ENCODE results near the gene PAX1.

Gene PAX1

GRCh38 chr20:21705575-21706260, at the start of gene PAX1:
Gene PAX1, plus strand, starts transcription at chr20:21705664. Its CDS starts 49 bp downstream, at chr20:21705713.
- no peak for DNase-seq

DNA sequence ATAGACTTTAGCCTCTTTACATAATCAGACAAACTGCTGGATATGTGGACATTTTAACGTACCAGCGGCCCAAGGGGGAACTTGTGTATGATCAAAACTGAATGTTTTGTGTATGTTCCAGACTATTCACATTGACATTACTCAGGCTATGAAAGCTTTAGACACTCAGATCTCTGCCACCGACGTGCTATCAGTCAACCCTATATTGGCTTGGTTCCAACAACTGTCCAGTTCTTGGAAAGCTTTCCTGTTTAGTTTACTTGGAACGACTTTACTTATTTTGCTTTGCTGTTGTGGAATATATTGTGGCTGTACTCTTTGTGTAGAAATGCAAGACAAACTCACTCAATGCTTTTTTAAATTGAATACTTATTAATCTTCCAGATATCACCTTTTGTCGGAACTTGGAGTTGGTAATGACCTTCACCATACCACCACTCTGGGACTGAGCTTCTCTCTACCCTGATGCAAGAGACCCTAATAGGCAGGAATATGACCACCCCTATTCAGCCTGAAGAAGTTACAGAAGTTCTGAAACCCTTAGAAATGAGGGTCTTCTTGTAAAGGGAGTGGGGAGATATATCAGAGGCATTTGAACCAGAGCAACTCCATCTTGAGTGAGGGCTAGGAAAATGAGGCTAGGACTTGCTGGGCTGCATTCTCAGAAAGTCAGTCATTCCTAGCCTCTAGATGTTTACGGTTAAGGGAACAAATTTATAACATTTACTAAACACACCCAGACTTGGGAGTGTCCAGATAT, 49.0 kb upstream of the PAX1 start:
- no peak for DNase-seq

- no peak for DNase-seq
These were observed 43.9 kb upstream of the PAX1 start for GRCh38 chr20:21661488-21662055.

DNA sequence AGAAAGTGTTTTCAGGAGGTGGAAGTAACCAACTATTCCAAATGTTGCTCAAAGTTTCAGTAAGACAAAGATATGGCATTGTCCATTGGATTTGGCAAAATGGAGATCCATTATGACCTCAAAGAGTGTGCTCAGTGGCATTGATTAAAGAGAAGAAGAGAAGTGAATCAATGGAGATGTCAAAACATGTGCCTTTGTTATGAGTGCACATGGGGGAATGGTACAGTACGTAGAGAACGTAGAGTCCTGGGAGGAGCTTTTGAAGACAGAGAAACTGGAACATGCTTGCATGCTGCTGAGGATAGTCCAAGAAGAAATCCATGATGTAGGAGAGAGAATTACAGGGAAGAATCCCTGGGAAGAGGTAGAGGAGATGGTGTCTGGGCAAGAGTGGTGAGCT, 42.0 kb upstream of the PAX1 start:
- no peak for DNase-seq

DNA sequence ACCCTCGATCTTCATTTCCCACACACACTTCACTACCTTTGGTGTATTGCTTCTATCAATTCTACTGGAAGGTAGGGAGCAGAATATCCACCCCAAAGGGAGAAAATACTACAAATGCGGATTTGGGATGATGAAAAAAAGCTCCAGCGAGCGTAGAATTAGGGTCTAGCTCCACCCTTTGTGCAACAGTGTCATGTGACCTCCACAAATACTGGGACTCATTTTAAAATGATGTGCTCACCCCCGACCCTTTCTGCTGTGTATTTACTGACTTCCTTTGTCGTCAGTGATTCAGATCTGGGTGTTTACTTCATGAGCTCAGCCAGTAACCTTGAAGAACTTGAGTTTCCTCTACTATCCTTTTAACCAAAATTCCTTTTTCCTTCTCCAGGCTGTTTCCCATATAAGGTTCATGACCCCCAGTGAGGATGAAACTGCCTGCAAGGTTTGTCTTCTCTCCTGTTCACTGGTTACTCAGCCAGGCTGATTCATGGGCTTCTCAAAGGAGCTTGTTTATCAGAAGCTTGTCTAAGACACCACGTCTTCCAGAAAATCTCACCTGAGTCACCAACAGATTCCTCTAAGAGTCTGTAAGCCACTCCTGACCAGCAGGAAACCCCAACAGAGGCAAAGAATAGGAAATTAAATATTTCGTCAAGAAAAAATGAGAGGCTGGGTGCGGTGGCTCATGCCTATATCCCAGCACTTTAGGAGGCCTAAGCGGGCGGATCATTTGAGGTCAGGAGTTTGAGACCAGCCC, 39.6 kb upstream of the PAX1 start:
- DNase-seq = no peak

GRCh38 chr20:21670126-21670525, 35.3 kb upstream of the PAX1 start:
- DNase-seq = no peak

GRCh38 chr20:21670981-21671380, 34.5 kb upstream of the PAX1 start:
- no peak for DNase-seq

GRCh38 chr20:21677261-21677660, 28.2 kb upstream of the PAX1 start:
- DNase-seq = no peak

DNA sequence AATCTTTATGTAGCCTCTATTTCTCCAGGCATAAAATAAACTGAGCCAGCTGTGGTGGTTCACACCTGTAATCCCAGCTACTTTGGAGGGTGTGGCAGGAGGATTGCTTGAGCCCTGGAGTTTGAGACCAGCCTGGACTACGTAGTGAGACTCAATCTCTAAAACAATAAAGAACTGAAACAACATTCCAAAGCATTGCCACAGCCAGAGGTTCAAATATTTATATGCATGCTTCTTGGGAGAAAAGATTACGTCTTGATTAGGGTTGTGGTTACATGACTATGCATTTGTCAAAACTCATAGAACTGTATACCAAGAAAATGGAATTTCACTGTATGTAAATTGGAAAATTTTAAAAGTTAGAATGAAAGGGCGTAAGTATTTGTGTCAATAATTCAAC, 27.7 kb upstream of the PAX1 start:
- DNase-seq = no peak

DNA sequence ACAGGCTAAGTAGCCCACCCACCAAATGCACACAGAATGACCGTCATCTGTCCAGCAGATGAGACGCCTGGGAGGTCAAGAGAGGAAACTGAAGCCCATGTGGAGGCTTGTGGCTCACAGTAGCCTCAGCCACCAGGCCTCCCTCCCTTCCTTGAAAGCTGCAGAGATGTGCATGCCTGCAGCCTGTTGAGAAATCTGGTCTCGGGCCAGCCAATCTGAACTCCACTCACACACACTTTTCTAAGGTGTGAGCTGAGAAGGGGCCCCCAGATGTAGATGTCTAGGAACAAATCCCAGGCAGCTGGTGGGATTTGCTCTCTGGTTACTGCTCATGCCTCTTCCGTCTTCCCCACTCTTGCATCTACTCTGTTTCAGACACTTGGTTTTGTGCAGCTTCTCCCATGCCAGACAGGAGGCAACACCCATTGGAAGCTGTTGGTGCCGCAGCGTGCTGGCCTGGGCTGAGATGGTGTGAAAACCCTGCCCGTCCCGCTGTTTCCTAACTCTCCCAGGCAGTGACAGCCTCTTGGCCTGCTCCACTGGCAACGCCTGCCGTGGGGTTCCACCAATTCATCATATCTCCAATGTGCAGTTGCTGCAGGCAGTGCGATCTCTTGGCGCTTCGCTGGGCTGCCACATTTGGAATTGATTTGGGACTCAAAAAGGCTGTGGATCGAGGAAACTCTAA, 24.1 kb upstream of the PAX1 start:
- DNase-seq = no peak

DNA sequence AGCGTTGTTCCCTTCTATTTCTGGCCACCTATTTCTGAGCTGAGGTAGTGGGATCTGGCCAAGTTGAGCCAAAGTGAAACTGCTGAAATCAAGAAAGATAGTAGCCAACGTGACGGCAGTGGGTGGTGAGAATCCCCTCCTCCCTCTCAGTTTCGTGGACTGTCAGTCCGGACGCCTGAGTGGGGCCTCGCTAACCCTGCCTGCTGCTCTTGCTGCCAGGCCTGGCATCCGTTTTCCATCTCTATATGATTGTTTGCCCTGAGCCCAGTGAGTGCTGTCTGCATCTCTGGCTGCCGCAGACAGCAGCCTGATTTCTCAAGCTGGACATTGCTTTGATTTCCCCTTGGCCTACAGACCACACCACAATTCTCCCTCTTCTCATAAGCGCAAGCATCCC, 23.5 kb upstream of the PAX1 start:
- no peak for DNase-seq

DNA sequence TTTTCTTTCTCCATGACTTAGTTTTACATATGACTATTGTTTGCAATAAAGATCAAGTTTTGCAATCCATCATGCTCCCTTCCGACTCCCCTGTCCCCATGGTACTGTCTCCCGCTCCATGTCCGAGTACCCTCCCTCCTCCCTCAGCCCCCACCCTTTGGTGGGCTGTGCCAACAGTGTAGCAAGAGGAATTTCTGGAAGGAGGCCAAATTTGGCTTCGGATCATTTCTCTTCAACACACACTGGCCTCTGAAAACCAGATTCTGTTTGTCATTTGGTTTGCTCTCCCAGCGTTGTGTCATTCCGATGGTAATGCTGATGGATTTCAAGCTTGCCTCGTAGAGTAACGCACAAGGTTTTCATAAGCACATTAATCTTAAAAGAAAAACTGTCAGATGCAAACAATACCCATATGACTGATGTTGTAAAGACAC, 22.9 kb upstream of the PAX1 start:
- no peak for DNase-seq

- DNase-seq = no peak
These were observed 20.8 kb upstream of the PAX1 start for GRCh38 chr20:21684671-21685070.

DNA sequence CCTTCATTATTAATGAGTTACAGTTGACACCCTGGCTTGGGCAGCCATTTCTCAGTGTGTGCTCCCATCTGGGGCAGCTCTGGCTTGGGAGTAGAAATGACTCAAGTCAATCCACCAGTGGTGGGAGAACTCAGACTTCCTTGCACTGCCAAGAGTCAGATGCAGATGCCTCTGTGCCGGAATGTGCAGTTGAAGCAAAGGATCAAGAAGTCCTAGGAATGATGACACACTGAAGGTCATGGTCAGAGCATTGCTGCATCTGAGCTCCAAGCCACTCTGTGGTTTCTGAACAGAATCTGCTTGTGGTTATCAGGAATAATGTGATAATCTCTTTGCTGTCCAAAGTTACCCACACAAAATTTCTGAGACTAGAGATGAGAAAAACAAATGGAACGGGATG, 19.5 kb upstream of the PAX1 start:
- DNase-seq = no peak

GRCh38 chr20:21693322-21693721, 12.1 kb upstream of the PAX1 start:
- DNase-seq = no peak

DNA sequence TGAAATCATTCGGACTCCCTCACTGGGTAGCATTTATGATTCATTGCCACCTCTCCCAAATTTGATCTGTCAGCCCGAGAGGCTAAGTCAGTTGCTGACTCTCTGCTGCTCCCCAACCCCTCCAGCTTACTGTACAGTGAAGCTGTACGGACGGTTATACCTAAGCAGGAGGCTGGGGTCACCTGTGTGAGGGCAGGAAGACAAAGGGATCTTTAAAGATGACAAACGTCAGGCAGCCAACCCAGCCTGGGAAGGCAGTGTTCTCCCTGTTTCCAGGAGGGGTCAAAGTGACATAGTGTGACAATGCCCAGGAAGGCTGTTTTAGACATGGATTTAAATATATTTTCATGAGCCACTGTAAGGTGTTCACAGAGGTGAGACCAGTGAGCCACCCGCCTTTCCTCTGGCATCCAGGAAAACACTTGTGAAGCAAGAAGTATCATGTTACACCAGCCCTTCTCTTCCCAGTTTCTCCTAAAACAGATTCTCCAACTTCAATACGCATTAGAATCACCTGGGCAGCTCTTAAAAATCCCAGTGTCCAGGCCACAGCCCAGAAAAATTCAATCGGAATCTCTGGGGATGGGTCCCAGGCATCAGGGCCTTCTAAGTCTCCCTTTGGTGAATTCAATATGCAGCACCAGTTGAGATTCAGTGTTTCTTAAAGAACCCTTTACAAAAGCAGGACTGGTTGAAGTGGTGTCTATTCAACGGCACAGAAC, 6.8 kb upstream of the PAX1 start:
- no peak for DNase-seq

DNA sequence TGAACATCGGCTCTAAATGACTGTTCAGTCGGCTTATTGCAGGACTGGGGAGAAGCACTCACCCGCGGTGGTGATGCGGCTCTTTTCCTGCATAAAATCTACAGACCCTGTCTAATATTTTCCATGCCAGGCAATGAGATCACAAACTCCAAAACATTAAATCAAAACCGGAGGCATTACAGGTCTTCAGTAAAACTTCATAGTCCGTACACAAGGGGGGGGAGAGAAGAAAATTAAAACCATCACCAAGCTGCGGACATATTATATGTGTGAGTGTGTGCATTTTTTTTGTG, 6.3 kb upstream of the PAX1 start:
- no peak for DNase-seq

DNA sequence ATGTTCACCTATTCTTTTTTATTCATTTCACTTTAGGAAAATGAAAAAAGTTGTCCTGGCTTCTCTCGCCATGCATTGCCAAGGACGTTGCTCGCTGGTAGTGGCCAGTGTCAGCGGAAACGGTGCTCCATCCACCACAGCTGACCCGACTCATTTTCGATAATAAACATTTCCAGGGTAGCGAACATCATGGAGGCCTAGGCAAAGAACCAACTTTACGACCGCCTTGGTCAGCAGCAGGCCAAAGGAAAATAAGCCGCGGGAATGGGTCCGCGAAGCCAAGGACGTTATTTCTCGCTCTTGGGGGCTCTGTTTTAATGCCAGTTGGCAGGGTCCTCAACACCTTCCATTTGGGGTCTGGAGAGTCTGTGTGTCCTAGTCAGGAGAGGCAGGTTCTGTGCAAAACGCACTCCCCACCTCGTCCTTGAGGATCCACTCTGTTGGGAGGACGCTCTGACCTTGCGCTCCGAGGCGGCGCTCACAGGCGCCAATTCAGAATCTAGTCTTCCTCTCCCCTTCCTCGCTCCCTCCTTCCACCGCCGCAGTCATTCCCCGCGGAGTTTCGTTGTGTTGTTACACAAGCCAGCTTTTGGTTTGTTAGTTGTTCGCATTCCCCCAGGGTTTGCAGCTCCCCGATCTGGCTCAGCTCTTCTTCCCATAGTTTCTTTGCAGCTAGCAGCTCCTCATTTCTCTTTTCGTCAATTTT, 4.1 kb upstream of the PAX1 start:
- DNase-seq = no peak

DNA sequence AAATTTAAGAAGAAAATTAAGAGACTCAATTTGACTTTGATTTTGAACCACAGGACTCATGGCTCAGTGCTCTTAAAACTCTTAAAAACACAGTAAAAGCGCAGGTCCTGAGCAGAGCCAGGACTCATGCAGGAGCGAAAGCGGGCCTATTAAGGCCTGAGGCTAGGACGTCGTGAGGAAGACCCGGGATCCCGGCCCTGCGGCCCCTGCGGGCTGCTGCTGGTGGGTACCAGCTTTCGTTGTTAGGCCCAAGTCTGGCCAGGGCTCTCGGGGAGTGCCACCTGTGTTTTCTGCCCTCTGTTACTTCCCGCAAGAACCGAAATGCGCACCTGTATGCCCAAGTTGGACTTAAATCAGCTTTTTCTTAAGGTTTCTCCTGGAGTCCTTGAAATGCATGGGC, 3.4 kb upstream of the PAX1 start:
- no peak for DNase-seq

- DNase-seq = no peak
These were observed 2.7 kb upstream of the PAX1 start for GRCh38 chr20:21702553-21703470.
